ENCODE measurements around the gene FGD6.
A peak's percentile ranks its signal among the peaks of the same experiment; 100 is the strongest.

Gene FGD6

DNA sequence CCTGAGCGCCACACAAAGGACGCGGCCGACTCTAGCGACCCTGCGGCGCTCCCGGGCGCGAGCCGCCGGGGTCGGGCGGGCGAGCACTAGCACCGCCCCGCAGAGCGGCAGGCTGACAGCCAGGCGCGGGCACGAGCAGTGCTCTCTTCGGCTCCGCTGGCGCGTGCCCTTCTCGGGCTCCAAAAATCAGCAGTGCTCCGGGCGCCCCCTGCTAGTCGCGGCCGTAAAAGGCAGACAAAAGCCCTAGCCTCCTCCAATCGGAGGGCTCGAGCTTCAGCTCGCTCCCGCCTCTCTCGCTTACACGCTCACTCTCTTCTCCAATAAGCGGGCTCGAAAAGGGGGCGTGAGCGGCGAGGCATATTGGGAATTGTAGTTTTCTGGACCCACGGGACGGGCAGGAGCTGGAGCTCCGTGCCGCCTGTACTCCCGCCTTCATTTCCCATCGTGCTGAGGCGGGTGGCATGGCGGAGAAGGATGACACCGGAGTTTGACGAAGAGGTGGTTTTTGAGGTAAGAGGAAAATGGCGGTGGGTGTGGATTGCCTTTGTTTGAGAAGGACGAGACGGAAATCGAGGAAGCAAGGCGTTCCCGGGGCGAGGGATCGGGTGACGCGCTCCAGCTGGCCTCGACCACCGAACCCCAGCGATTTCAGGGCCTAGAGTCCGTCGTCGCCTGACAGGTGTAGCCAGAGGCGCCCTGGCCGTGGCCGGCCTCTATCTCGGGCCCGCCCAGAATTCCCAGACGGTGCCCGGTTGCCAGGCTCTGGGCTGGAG is at the start of gene FGD6, which contains the start of gene VEZT:
FGD6 (minus strand) TSS at position 91 of the 773 bp plus-strand sequence. CDS start 227 bp downstream, outside the sequence.
VEZT (plus strand) TSS at position 431 of the 773 bp plus-strand sequence; CDS start at position 475, 44 bp downstream.
- H3K4me3 ChIP-seq (ENCODE audit: low read depth, low read length) = peak within 1 kb of the TSS; percentile 90
- TF ChIP-seq, protein P1, sequence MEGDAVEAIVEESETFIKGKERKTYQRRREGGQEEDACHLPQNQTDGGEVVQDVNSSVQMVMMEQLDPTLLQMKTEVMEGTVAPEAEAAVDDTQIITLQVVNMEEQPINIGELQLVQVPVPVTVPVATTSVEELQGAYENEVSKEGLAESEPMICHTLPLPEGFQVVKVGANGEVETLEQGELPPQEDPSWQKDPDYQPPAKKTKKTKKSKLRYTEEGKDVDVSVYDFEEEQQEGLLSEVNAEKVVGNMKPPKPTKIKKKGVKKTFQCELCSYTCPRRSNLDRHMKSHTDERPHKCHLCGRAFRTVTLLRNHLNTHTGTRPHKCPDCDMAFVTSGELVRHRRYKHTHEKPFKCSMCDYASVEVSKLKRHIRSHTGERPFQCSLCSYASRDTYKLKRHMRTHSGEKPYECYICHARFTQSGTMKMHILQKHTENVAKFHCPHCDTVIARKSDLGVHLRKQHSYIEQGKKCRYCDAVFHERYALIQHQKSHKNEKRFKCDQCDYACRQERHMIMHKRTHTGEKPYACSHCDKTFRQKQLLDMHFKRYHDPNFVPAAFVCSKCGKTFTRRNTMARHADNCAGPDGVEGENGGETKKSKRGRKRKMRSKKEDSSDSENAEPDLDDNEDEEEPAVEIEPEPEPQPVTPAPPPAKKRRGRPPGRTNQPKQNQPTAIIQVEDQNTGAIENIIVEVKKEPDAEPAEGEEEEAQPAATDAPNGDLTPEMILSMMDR (conservative IDR thresholded peaks at IDR 0.05; ENCODE audit: low read depth, low read length) = peak; percentile 64
- DNase-seq (ENCODE audit: low read depth) = peak; percentile 99

DNA sequence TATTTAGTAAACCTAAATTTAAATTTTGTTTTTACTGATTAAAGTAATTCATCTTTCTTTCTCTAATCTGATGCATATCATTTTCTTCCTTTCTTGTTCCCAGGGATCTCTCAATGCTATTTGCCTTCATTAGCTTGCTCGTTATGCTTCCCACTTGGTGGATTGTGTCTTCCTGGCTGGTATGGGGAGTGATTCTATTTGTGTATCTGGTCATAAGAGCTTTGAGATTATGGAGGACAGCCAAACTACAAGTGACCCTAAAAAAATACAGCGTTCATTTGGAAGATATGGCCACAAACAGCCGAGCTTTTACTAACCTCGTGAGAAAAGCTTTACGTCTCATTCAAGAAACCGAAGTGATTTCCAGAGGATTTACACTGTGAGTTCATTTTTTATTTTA is 49.0 kb upstream of the FGD6 start:
- TF ChIP-seq, protein P1 (conservative IDR thresholded peaks at IDR 0.05; ENCODE audit: low read depth, low read length) = no peak
- no peak for DNase-seq (ENCODE audit: low read depth)
- no peak overlapping the region for H3K4me3 ChIP-seq (ENCODE audit: low read depth, low read length)

DNA sequence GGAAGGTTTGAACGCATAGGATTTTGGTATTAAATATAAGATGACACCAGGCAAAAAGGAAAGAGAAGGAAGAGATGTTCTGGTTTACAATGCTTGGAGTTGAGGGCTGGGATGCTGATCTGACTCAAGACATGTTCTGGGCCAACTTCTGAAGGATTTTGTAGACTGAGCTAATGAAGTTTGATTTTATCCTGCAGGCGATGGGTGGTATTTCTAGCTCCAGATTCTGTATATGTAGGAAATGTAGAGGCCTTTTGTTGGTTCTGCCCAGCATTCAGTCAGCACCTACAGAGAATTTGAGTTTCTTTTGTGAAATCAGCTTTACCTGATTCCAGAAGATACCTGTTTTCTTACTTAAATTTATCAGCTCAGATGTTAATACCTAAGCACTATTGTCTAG is 48.5 kb upstream of the FGD6 start:
- DNase-seq (ENCODE audit: low read depth) = no peak
- H3K4me3 ChIP-seq (ENCODE audit: low read depth, low read length) = no peak overlapping the region
- TF ChIP-seq, protein P1 (conservative IDR thresholded peaks at IDR 0.05; ENCODE audit: low read depth, low read length) = no peak

DNA sequence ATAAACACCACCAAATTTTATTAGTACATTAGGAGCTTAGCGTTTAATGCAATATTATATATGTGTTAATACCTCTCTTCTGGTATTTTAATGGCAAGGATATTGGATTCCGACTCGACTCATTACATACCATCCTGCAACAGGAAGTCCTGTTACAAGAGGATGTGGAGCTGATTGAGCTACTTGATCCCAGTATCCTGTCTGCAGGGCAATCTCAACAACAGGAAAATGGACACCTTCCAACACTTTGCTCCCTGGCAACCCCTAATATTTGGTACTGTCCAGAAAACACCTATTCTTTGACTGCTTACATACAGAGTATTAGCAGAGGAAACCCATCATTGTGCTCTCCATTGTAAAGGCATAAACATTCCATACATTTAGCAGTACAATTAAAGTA is 45.5 kb upstream of the FGD6 start:
- DNase-seq (ENCODE audit: low read depth) = no peak
- H3K4me3 ChIP-seq (ENCODE audit: low read depth, low read length) = no peak overlapping the region
- TF ChIP-seq, protein P1 (conservative IDR thresholded peaks at IDR 0.05; ENCODE audit: low read depth, low read length) = no peak

DNA sequence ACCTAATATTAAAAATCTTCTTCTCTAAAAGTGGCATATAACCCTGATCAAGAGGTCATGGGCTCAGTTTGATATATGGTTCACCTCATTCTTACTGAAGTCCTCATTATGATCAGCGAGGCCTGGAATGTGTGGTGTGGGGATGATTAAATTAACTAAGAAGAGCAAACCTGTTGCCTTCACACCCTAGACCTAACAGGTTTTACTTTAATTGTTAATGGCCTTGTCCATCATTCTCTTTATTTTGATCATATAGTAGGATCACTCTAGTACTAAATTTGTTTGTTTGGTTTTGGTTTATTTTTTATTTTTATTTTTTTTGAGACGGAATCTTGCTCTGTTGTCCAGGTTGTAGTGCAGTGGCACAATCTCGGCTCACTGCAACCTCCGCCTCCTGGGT is 43.8 kb upstream of the FGD6 start:
- no peak overlapping the region for H3K4me3 ChIP-seq (ENCODE audit: low read depth, low read length)
- no peak for DNase-seq (ENCODE audit: low read depth)
- TF ChIP-seq, protein P1 (conservative IDR thresholded peaks at IDR 0.05; ENCODE audit: low read depth, low read length) = no peak

DNA sequence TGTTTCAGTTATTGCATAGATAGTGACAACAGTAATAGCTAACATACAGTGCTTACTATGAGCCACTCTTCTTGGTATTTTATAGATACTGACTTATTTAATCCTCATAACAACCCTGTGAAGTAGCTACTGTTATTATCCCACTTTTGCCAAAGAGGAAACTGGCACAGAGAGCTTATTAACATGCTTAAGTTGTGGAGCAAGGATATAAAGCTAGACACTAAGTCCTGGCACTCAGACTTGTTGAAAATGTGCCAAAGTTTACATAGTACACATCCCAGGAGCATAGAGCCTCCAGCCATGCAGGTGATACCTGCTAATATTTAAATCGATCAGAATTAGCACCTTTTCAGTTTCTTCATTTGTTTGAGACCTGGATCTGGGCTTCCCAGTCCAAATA is 42.1 kb upstream of the FGD6 start:
- no peak for DNase-seq (ENCODE audit: low read depth)
- no peak overlapping the region for H3K4me3 ChIP-seq (ENCODE audit: low read depth, low read length)
- TF ChIP-seq, protein P1 (conservative IDR thresholded peaks at IDR 0.05; ENCODE audit: low read depth, low read length) = no peak

DNA sequence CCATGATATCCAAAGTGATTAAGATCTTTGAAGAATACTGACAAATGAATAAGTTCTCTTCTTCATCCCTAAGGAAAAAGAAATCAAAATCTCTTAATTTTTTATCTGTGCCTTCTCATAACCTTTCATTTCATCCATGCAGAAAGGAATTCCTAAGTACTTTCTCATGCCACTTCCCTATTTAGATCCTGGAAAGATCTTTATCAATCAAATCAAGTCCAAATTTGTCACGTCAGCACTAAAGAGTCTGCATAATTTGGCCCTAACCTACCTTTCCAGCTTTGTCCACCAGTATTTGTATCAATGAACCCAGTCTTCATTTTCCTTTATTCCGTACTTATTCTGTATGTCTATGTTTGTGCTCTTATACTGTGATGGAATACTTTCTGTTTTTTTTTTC is 41.5 kb upstream of the FGD6 start:
- no peak overlapping the region for H3K4me3 ChIP-seq (ENCODE audit: low read depth, low read length)
- TF ChIP-seq, protein P1 (conservative IDR thresholded peaks at IDR 0.05; ENCODE audit: low read depth, low read length) = no peak
- DNase-seq (ENCODE audit: low read depth) = no peak
